Endothelial cell of umbilical vein (primary cell): Measurements from ENCODE around the gene CIP2A. TPM values are rescaled to one million over a fixed set of nuclear protein-coding genes. Genes with fewer than 3 reads are reported as not detected.

Source experiments
- BruUV-seq: library from RNA; stranded (reverse); fragments of 400-500 nt; replicated peaks from 2 replicates; lab custom pipeline; 2021; lab: Mats Ljungman, UMichigan
- CTCF ChIA-PET: fragments of 300-600, 350-600 bp; sonication (Branson Sonifier 250); formaldehyde crosslinking; loops from one replicate; lab custom pipeline; 2021; ENCODE audit warnings: antibody characterized with exemption, inconsistent platforms; lab: Charles Lee
- POLR2A ChIA-PET: fragments of 300-600, 350-600 bp; sonication (Branson Sonifier 250); formaldehyde crosslinking; loops from one replicate; lab custom pipeline; 2021; ENCODE audit warnings: antibody characterized with exemption, inconsistent platforms; lab: Charles Lee
- DNase-seq: peaks from one replicate; pipeline ENCODE4 v3.0.0-alpha.2; 2011; ENCODE audit warnings: low read depth, low spot score
- FAIRE-seq: peaks from 2 replicates; lab custom pipeline; 2011; peaks lifted over from hg19 to GRCh38; lab: Jason Lieb, UNC
- H2AFZ ChIP-seq: 2 replicates; pipeline ENCODE4 v1.6.0; 2012; ENCODE audit warnings: low read depth, low read length, control low read depth, inconsistent platforms
- H3K27ac ChIP-seq: 2 replicates; pipeline ENCODE4 v1.5.1; 2011; ENCODE audit warnings: low read depth, mild to moderate bottlenecking, control low read depth, low read length, moderate library complexity; ENCODE audit not compliant: insufficient read depth
- H3K27me3 ChIP-seq, 2 experiments: 2 replicates each; pipeline versions ENCODE4 v1.6.0 to v1.6.1; 2011; ENCODE audit warnings: low read length in 2 of 2, mixed read lengths in 1 of 2; ENCODE audit not compliant: control insufficient read depth in 2 of 2, insufficient read depth in 2 of 2
- H3K36me3 ChIP-seq, 2 experiments: 2 replicates in 1 of 2; 3 replicates in 1 of 2; pipeline ENCODE4 v1.5.1; 2011; ENCODE audit warnings: low read length in 2 of 2, mild to moderate bottlenecking in 1 of 2, moderate library complexity in 1 of 2; ENCODE audit not compliant: control insufficient read depth in 2 of 2, insufficient read depth in 2 of 2; ENCODE audit errors: extremely low read depth in 1 of 2
- H3K4me1 ChIP-seq: 3 replicates; pipeline ENCODE4 v1.5.1; 2011; ENCODE audit warnings: mild to moderate bottlenecking, low read length; ENCODE audit not compliant: control insufficient read depth, insufficient read depth; ENCODE audit errors: extremely low read depth
- H3K4me2 ChIP-seq: 2 replicates; pipeline ENCODE4 v1.6.1; 2011; ENCODE audit warnings: low read length, control low read depth, mixed read lengths; ENCODE audit not compliant: insufficient read depth
- H3K4me3 ChIP-seq, 3 experiments: fragments of 200-600 bp in 1 of 3; sonication (generic), shearing (Covaris generic) in 1 of 3; replicated peaks in 1 of 3; 2 replicates each; pipeline ENCODE4 v1.5.1; 2011 to 2016; ENCODE audit warnings: control low read depth in 3 of 3, low read length in 3 of 3, mild to moderate bottlenecking in 2 of 3, inconsistent platforms in 1 of 3, low read depth in 1 of 3, moderate library complexity in 1 of 3; ENCODE audit not compliant: insufficient read depth in 1 of 3
- H3K79me2 ChIP-seq: 2 replicates; pipeline ENCODE4 v1.6.0; 2012; ENCODE audit warnings: low read length, inconsistent platforms; ENCODE audit not compliant: control insufficient read depth, insufficient read depth
- H3K9ac ChIP-seq: replicated peaks from 2 replicates; pipeline ENCODE3; 2011; ENCODE audit warnings: low read length, control low read depth; ENCODE audit not compliant: insufficient read depth; ENCODE audit errors: extremely low read depth
- H3K9me1 ChIP-seq: replicated peaks from 3 replicates; pipeline ENCODE4 v1.6.0; 2011; ENCODE audit warnings: mild to moderate bottlenecking, low read length; ENCODE audit not compliant: control insufficient read depth, insufficient read depth; ENCODE audit errors: extremely low read depth
- H3K9me3 ChIP-seq: replicated peaks from 2 replicates; pipeline ENCODE4 v1.5.1; 2012; ENCODE audit warnings: low read length, inconsistent platforms; ENCODE audit not compliant: control insufficient read depth, insufficient read depth
- H4K20me1 ChIP-seq: replicated peaks from 2 replicates; pipeline ENCODE3; 2011; ENCODE audit warnings: mild to moderate bottlenecking, low read length; ENCODE audit not compliant: control insufficient read depth, insufficient read depth; ENCODE audit errors: extremely low read depth
- EZH2 ChIP-seq: IDR thresholded peaks from 2 replicates; pipeline ENCODE4 v1.6.1; 2012; ENCODE audit warnings: borderline replicate concordance, low read depth, mild to moderate bottlenecking, moderate library complexity, low read length, inconsistent platforms; ENCODE audit not compliant: severe bottlenecking
- FOS ChIP-seq: IDR thresholded peaks from 2 replicates; pipeline ENCODE4 v1.6.1; 2011; ENCODE audit warnings: mild to moderate bottlenecking, low read length, moderate library complexity, borderline replicate concordance; ENCODE audit not compliant: insufficient read depth
- GATA2 ChIP-seq: IDR thresholded peaks from 2 replicates; pipeline ENCODE4 v1.7.0; 2011; ENCODE audit warnings: low read depth, mild to moderate bottlenecking, moderate library complexity, mixed read lengths, low read length; ENCODE audit not compliant: insufficient read length, insufficient read depth
- JUN ChIP-seq: IDR thresholded peaks from 2 replicates; pipeline ENCODE4 v1.6.1; 2011; ENCODE audit warnings: borderline replicate concordance, low read depth; ENCODE audit not compliant: insufficient read length, insufficient read depth
- MAX ChIP-seq: IDR thresholded peaks from 2 replicates; pipeline ENCODE4 v1.6.1; 2011; ENCODE audit not compliant: insufficient read depth, insufficient read length
- POLR2A ChIP-seq: IDR thresholded peaks from 2 replicates; pipeline ENCODE4 v1.6.1; 2012; ENCODE audit warnings: low read depth, mild to moderate bottlenecking, control low read depth, low read length
- POLR2AphosphoS5 ChIP-seq: IDR thresholded peaks from 2 replicates; pipeline ENCODE4 v1.6.1; 2012; ENCODE audit warnings: low read depth, mild to moderate bottlenecking, control low read depth, low read length, moderate library complexity; ENCODE audit not compliant: insufficient read depth
- dilution Hi-C: fragments of 300-500 bp; cut with MboI; formaldehyde crosslinking; loops from one replicate; pipeline ENCODE4 v1.15.0; 2019; ENCODE audit warnings: low sequenced_read_pairs; ENCODE audit not compliant: extremely low pct_ligation_motif_present
- intact Hi-C: fragments of 100-400 bp; cut with micrococcal nuclease; formaldehyde crosslinking; loops from one replicate; pipeline ENCODE4 v1.10.0; 2022
- polyA plus RNA-seq, 4 experiments: library from polyadenylated mRNA; depleted of rRNA in 3 of 4; stranded (reverse) in 3 of 4; unstranded in 1 of 4; fragments of >200 nt; gene quantifications; 2 replicates each; pipeline versions ENCODE4 v1.2.1 to v1.2.3, GENCODE V29; 2011 to 2012; ENCODE audit warnings: missing spikeins in 1 of 4
- total RNA-seq: library from RNA; stranded (reverse); gene quantifications from 2 replicates; pipeline ENCODE4 v1.2.3, GENCODE V29; 2021

The CIP2A gene
- total and polyA plus RNA-seq, 2 donors (not counting 3 experiments of a cell fraction or from before 2014, with no cell fraction given), result 9.4 to 33.7 TPM

- Histone ChIP-seq H3K4me2 (no peak overlapping the region), H3K27me3 (peaks cover 0 to 9% of the 10 kb centered on the region in 2 experiments), H3K27ac (no peak overlapping the region), H3K79me2 (no peaks in the 10 kb centered on the region), H3K9me3 (no peaks in the 10 kb centered on the region), H3K9ac (no peak overlapping the region), H2AFZ (no peak overlapping the region), H4K20me1 (no peaks in the 10 kb centered on the region), H3K4me1 (no peaks in the 10 kb centered on the region), H3K4me3 (no peak overlapping the region), H3K36me3 (no peaks in the 10 kb centered on the region), H3K9me1 (no peaks in the 10 kb centered on the region)
- ChIA-PET POLR2A (no interaction called here), CTCF (interaction anchor here (1.0 to 1.2 kb wide), 3 partner anchors 14 to 42 kb away, joined by 3 read pairs; no protein-coding TSS in a partner anchor)
- intact Hi-C loops (no loop called here), dilution Hi-C loops (no loop called here)
- TF ChIP-seq FOS (no peak), GATA2 (no peak), POLR2AphosphoS5 (no peak), POLR2A (no peak), JUN (no peak)
- DNase-seq, result no peak
- no TSS peak for BruUV-seq
- no peak for FAIRE-seq
Observed at GRCh38 chr3:108511055-108511454, 78.2 kb downstream of the CIP2A start.

- Histone ChIP-seq H3K4me3 (no peak within 1 kb of the TSS), H3K36me3 (no peaks in the 10 kb centered on the region), H3K9me3 (no peaks in the 10 kb centered on the region), H3K79me2 (no peaks in the 10 kb centered on the region), H3K9me1 (no peaks in the 10 kb centered on the region), H4K20me1 (no peaks in the 10 kb centered on the region), H3K9ac (no peak within 1 kb of the TSS), H3K4me2 (no peak within 1 kb of the TSS), H3K4me1 (no peaks in the 10 kb centered on the region), H3K27ac (no peak within 1 kb of the TSS), H3K27me3 (peaks cover 0 to 7% of the 10 kb centered on the region in 2 experiments), H2AFZ (no peak within 1 kb of the TSS)
- ChIA-PET CTCF (interaction anchor here (1.2 kb wide), 1 partner anchor 36 kb away, joined by 3 read pairs; no protein-coding TSS in a partner anchor), POLR2A (no interaction called here)
- dilution Hi-C loops (no loop called here), intact Hi-C loops (no loop called here)
- BruUV-seq, result no TSS peak
- FAIRE-seq, result no peak
- TF ChIP-seq MAX (no peak), EZH2 (no peak), FOS (no peak)
- DNase-seq, result no peak
Observed at GRCh38 chr3:108510496-108510895, 78.7 kb downstream of the CIP2A start, which contains the start of gene MYH15. MYH15 (minus strand) TSS chr3:108510596; CDS start chr3:108510530, 66 bp downstream.
